CD4-positive, CD25-positive, alpha-beta regulatory T cell (primary cell): ENCODE data around the gene SPTSSB. TPM values are rescaled to one million over a fixed set of nuclear protein-coding genes. Genes with fewer than 3 reads are reported as not detected.

Source experiments
- ATAC-seq, 2 donors: fragments of 150-1000 bp; cut with Tn5 transposase; one replicate each; pipeline ENCODE4 v1.10.0; 2021; ENCODE audit warnings: low read depth in 2 of 2, moderate number of reproducible peaks in 2 of 2, moderate library complexity in 1 of 2
- DNase-seq, 3 donors: peaks; one replicate each; pipeline versions ENCODE4 v3.0.0 to v3.0.0-alpha.2; 2012 to 2022; ENCODE audit warnings: mixed read lengths in 1 of 3
- H3K27ac ChIP-seq: one replicate; pipeline ENCODE4 v1.7.0; 2013; ENCODE audit warnings: mild to moderate bottlenecking, low read length; ENCODE audit not compliant: insufficient read depth, poor library complexity, severe bottlenecking
- H3K27me3 ChIP-seq: one replicate; pipeline ENCODE4 v1.7.0; 2013; ENCODE audit warnings: low read length; ENCODE audit not compliant: control insufficient read depth, insufficient read depth
- H3K36me3 ChIP-seq: one replicate; pipeline ENCODE4 v1.7.0; 2013; ENCODE audit warnings: mild to moderate bottlenecking, low read length, moderate library complexity; ENCODE audit not compliant: control insufficient read depth, insufficient read depth
- H3K4me1 ChIP-seq: 2 replicates; pipeline ENCODE4 v1.7.0; 2013; ENCODE audit warnings: mild to moderate bottlenecking, low read length; ENCODE audit not compliant: insufficient read depth, control insufficient read depth, poor library complexity, severe bottlenecking
- H3K4me3 ChIP-seq: one replicate; pipeline ENCODE4 v1.7.0; 2013; ENCODE audit warnings: low read depth, mild to moderate bottlenecking, low read length, moderate library complexity
- H3K9me3 ChIP-seq, 2 experiments: 1 replicate in 1 of 2; 2 replicates in 1 of 2; pipeline ENCODE4 v1.7.0; 2013; ENCODE audit warnings: low read length in 2 of 2, mild to moderate bottlenecking in 1 of 2, moderate library complexity in 1 of 2; ENCODE audit not compliant: control insufficient read depth in 2 of 2
- H3K27ac Mint-ChIP-seq, 3 donors: one replicate each; pipeline ENCODE4 v1.8.0; 2020 to 2022; ENCODE audit warnings: mild to moderate bottlenecking in 3 of 3, mixed read lengths in 3 of 3, moderate library complexity in 2 of 3
- H3K27me3 Mint-ChIP-seq: one replicate; pipeline ENCODE4 v1.8.0; 2022; ENCODE audit warnings: mild to moderate bottlenecking, mixed read lengths
- H3K36me3 Mint-ChIP-seq: one replicate; pipeline ENCODE4 v1.8.0; 2020; ENCODE audit warnings: mixed read lengths
- H3K4me1 Mint-ChIP-seq, 4 donors: one replicate each; pipeline ENCODE4 v1.8.0; 2020 to 2022; ENCODE audit warnings: mixed read lengths in 4 of 4, mild to moderate bottlenecking in 1 of 4
- H3K4me3 Mint-ChIP-seq, 4 donors: one replicate each; pipeline ENCODE4 v1.8.0; 2020 to 2022; ENCODE audit warnings: mild to moderate bottlenecking in 4 of 4, mixed read lengths in 4 of 4, moderate library complexity in 3 of 4
- H3K9me3 Mint-ChIP-seq, 7 donors: one replicate each; pipeline ENCODE4 v1.8.0; 2020 to 2022; ENCODE audit warnings: mixed read lengths in 7 of 7, mild to moderate bottlenecking in 3 of 7, moderate library complexity in 2 of 7
- polyA plus RNA-seq, 4 donors: library from polyadenylated mRNA; unstranded; fragments of 300-500 nt; fragmentation: Illumina TruSeq; gene quantifications; one replicate each; pipeline ENCODE4 v1.2.3, GENCODE V29; 2021
- total RNA-seq: library from RNA; stranded (reverse); gene quantifications from one replicate; pipeline ENCODE4 v1.2.3, GENCODE V29; 2022

Gene SPTSSB, protein sequence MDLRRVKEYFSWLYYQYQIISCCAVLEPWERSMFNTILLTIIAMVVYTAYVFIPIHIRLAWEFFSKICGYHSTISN
- total RNA-seq (not detected), polyA plus RNA-seq (1 to 10 TPM in 1 of 4 donors, under 1 TPM in 2, not detected in 1; 0.10 to 1.0 (median 0.29) TPM)

- Mint-ChIP-seq H3K36me3 (no peaks in the 10 kb centered on the region), H3K27ac (peak within 1 kb of the TSS in 2 of 3 donors; percentile 27 to 32), H3K4me1 (peaks cover 0 to 16% (median 6%) of the 10 kb centered on the region in 4 donors), H3K27me3 (peaks cover 48% of the 10 kb centered on the region), H3K4me3 (peak within 1 kb of the TSS; percentile 54 to 90 (median 86)), H3K9me3 (peaks cover 0 to 6% (median 0%) of the 10 kb centered on the region in 7 donors)
- H3K4me3 ChIP-seq = peak within 1 kb of the TSS; percentile 38
- DNase-seq = peak; percentile 2 to 38 (median 22)
- ATAC-seq = peak; percentile 57 to 60
- peaks cover 24% of the 10 kb centered on the region for H3K27me3 ChIP-seq
- H3K27ac ChIP-seq = no peak within 1 kb of the TSS
- H3K9me3 ChIP-seq = no peaks in the 10 kb centered on the region
- H3K4me1 ChIP-seq = peaks cover 15% of the 10 kb centered on the region
- H3K36me3 ChIP-seq = no peaks in the 10 kb centered on the region
These were observed at the start of gene SPTSSB for GRCh38 chr3:161371441-161372320. TSS of gene SPTSSB (minus strand) at chr3:161371517. CDS start at chr3:161346323, 25,194 bp downstream.

DNA sequence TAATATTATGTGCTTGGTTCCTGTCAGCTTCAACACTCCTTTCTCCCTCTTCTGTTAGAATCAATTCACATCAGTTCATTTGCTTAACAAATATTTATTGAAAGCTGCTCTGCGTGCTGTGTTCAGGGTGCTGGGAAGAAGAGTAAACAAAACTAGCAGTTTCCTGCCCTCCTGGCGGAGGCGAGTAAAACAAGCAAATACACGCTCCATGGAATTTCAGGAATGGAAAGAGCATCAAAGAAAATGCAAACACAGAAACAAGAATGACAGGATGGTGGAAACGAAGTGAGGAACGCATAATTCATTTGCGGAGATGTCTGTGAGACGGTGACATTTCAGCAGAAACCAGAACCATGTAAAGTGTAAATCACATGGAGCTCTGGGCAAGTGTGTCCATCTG, 49.4 kb upstream of the SPTSSB start:
- Histone ChIP-seq H3K4me1 (no peaks in the 10 kb centered on the region), H3K27me3 (no peaks in the 10 kb centered on the region), H3K9me3 (no peaks in the 10 kb centered on the region), H3K4me3 (no peak overlapping the region), H3K36me3 (no peaks in the 10 kb centered on the region), H3K27ac (no peak overlapping the region)
- DNase-seq (no peak), ATAC-seq (no peak)
- peak overlapping the region in 1 of 3 donors; percentile 82 for H3K27ac Mint-ChIP-seq
- peaks cover 0 to 3% (median 0%) of the 10 kb centered on the region in 7 donors for H3K9me3 Mint-ChIP-seq
- no peaks in the 10 kb centered on the region for H3K36me3 Mint-ChIP-seq
- H3K4me1 Mint-ChIP-seq = no peaks in the 10 kb centered on the region
- no peak overlapping the region for H3K4me3 Mint-ChIP-seq
- H3K27me3 Mint-ChIP-seq = no peaks in the 10 kb centered on the region

DNA sequence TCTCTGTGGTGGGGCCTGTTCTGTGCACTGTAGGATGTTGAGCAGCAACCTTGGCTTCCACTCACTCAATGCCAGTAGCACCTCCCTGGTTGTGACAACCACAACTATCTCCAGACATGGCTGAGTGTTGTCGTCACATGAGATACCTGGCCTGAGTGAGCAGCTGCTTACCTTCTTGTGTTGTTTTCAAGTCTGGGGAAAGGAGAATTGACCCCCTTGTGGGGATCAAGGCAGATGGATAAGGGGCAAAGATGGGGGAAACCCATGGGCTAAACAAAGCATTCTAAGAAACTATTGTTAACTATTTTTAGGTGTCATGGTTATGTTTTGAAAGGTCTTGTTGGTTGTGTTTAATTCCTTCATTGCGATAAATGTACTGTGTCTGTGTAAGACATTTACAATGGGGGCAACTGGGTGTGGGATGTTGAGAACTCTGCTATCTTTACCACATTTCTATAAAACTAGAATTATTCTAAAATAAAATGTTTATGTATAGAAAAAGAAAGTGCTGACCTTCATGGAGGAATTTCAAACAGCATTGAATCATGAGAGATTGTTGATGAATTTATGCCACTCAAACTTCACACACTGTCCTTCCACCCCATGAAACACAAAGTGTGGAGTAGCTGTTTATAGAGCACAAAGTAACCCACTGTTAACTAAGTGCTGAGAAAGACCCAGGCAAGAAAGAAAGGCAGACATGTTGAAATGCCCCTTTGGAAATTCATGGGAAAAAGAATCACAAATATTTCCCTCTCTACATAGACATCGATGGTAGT, 48.4 kb upstream of the SPTSSB start:
- Histone ChIP-seq H3K4me1 (no peaks in the 10 kb centered on the region), H3K36me3 (no peaks in the 10 kb centered on the region), H3K4me3 (no peak overlapping the region), H3K27me3 (no peaks in the 10 kb centered on the region), H3K9me3 (no peaks in the 10 kb centered on the region), H3K27ac (no peak overlapping the region)
- Mint-ChIP-seq H3K27ac (no peak overlapping the region), H3K4me1 (no peaks in the 10 kb centered on the region), H3K9me3 (peaks cover 0 to 3% (median 0%) of the 10 kb centered on the region in 7 donors), H3K4me3 (no peak overlapping the region), H3K27me3 (no peaks in the 10 kb centered on the region), H3K36me3 (no peaks in the 10 kb centered on the region)
- DNase-seq (no peak), ATAC-seq (no peak)

DNA sequence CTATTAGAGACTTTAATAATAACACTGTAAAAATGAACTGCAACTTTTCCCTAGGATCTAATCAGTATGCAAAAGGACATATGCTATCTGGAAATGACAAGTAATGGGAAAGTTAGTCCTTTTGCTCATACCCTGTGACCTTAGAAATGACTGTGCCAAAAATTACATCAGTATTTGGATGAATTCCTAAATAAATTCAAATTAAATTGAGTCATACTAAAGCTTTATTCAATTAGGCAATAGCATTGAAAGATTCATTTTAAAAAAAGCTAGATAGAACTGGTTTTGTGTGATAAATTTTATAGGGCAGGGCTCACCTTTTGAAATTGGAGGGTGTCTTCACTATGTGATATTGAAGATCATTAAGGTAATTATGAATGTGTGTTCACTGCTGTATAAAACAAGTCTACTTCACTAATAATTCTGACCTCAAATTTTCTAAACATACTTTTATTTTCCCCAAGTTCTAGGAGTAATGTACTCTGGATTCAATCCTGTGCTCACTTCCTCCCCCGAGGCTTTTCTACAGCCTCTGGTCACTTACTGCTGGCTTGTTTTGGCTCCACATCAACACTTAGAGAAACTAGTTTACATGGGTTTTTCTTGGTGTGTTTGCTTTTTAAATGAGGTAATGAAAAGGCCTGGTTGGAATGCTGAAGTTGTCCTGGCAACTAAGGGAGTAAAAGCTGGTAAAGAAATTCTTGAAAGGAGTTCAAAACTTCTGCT, 44.4 kb upstream of the SPTSSB start:
- Histone ChIP-seq H3K4me1 (no peaks in the 10 kb centered on the region), H3K27me3 (no peaks in the 10 kb centered on the region), H3K27ac (no peak overlapping the region), H3K9me3 (no peaks in the 10 kb centered on the region), H3K4me3 (no peak overlapping the region), H3K36me3 (no peaks in the 10 kb centered on the region)
- DNase-seq (no peak), ATAC-seq (no peak)
- Mint-ChIP-seq H3K36me3 (no peaks in the 10 kb centered on the region), H3K9me3 (peaks cover 0 to 3% (median 0%) of the 10 kb centered on the region in 7 donors), H3K27ac (no peak overlapping the region), H3K4me3 (no peak overlapping the region), H3K27me3 (peaks cover 2% of the 10 kb centered on the region), H3K4me1 (no peaks in the 10 kb centered on the region)

DNA sequence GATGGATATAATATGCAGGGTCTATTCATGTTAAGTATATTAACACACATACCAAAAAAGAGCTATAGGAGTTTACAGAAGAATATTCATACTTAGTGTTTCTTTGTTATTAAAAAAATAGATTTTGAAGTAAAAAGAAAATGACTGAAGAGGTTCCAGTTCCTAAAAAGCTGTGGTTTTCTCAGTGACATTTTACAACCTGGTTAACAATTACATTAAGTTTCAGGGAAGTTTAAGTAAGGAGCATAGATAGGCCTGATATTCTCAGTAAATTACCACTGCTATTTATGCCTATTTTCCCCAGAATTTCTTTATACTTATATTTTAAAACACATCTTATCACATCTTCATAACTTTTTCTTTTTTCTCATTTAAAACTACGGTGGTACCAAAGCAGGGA, 43.6 kb upstream of the SPTSSB start:
- Histone ChIP-seq H3K27me3 (no peaks in the 10 kb centered on the region), H3K4me3 (no peak overlapping the region), H3K27ac (no peak overlapping the region), H3K9me3 (no peaks in the 10 kb centered on the region), H3K4me1 (no peaks in the 10 kb centered on the region), H3K36me3 (no peaks in the 10 kb centered on the region)
- H3K27ac Mint-ChIP-seq = no peak overlapping the region
- peaks cover 6% of the 10 kb centered on the region for H3K27me3 Mint-ChIP-seq
- ATAC-seq (no peak), DNase-seq (no peak)
- no peaks in the 10 kb centered on the region for H3K36me3 Mint-ChIP-seq
- no peaks in the 10 kb centered on the region for H3K4me1 Mint-ChIP-seq
- H3K9me3 Mint-ChIP-seq = peaks cover 0 to 3% (median 0%) of the 10 kb centered on the region in 7 donors
- H3K4me3 Mint-ChIP-seq = no peak overlapping the region

DNA sequence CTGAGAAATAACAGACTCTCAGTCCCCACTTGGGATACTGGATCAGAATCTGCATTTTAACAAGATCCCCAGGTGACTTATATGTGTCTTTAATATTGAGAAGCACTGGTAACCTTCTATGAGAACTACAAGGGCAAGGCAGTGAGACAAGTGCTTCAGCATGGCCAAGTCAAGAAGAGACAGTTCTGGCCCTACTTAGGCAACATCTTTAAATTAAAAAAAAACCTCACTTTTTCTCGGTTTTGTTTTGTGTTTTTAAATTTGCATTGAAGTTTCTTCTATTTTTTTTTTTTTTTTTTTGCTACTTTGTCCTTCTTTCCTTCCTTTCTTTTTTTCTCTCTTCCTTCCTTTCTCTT, 42.5 kb upstream of the SPTSSB start:
- Histone ChIP-seq H3K4me1 (no peaks in the 10 kb centered on the region), H3K27me3 (no peaks in the 10 kb centered on the region), H3K36me3 (no peaks in the 10 kb centered on the region), H3K4me3 (no peak overlapping the region), H3K9me3 (no peaks in the 10 kb centered on the region), H3K27ac (no peak overlapping the region)
- no peak for ATAC-seq
- no peak for DNase-seq
- no peak overlapping the region for H3K27ac Mint-ChIP-seq
- no peak overlapping the region for H3K4me3 Mint-ChIP-seq
- H3K36me3 Mint-ChIP-seq = no peaks in the 10 kb centered on the region
- H3K4me1 Mint-ChIP-seq = peaks cover 0 to 2% (median 0%) of the 10 kb centered on the region in 4 donors
- H3K27me3 Mint-ChIP-seq = peaks cover 6% of the 10 kb centered on the region
- H3K9me3 Mint-ChIP-seq = peaks cover 0 to 3% (median 0%) of the 10 kb centered on the region in 7 donors

- DNase-seq (no peak), ATAC-seq (no peak)
- Mint-ChIP-seq H3K4me3 (no peak overlapping the region), H3K27ac (no peak overlapping the region), H3K9me3 (peaks cover 0 to 3% (median 0%) of the 10 kb centered on the region in 7 donors), H3K27me3 (peaks cover 6% of the 10 kb centered on the region), H3K36me3 (no peaks in the 10 kb centered on the region), H3K4me1 (peaks cover 0 to 2% (median 0%) of the 10 kb centered on the region in 4 donors)
- Histone ChIP-seq H3K27ac (no peak overlapping the region), H3K9me3 (no peaks in the 10 kb centered on the region), H3K36me3 (no peaks in the 10 kb centered on the region), H3K27me3 (no peaks in the 10 kb centered on the region), H3K4me1 (no peaks in the 10 kb centered on the region), H3K4me3 (no peak overlapping the region)
These were observed 42.0 kb upstream of the SPTSSB start for GRCh38 chr3:161413127-161413854.
